ENCODE results near the gene CHST11. TPM values are rescaled to one million over a fixed set of nuclear protein-coding genes. Genes with fewer than 3 reads are reported as not detected.

CHST11 gene
- total RNA-seq, 1 experiment from 2014 or later, result 0.25 TPM

- ChIA-PET CTCF (no interaction called here), POLR2A (no interaction called here)
- BruUV-seq (replicated peaks), result no TSS peak
- no peak for DNase-seq
- intact Hi-C loops (cut with micrococcal nuclease; ENCODE audit: unreplicated experiment), result no loop called here
- Mint-ChIP-seq H3K27me3 (ENCODE audit: insufficient read depth, unreplicated experiment) (peaks cover 11% of the 10 kb centered on the region), H3K4me3 (ENCODE audit: unreplicated experiment) (no peak overlapping the region), H3K9me3 (ENCODE audit: unreplicated experiment) (no peaks in the 10 kb centered on the region), H3K4me1 (ENCODE audit: low read depth, unreplicated experiment) (no peaks in the 10 kb centered on the region), H3K36me3 (ENCODE audit: insufficient read depth, unreplicated experiment) (no peaks in the 10 kb centered on the region), H3K27ac (ENCODE audit: unreplicated experiment) (no peak overlapping the region)
- no peaks in the 10 kb centered on the region for H3K27me3 ChIP-seq (replicated peaks; ENCODE audit: control insufficient read depth, insufficient read depth, low read length)
- no peaks in the 10 kb centered on the region for H3K36me3 ChIP-seq (ENCODE audit: control insufficient read depth, insufficient read depth, low read length)
- H3K9me3 ChIP-seq, result no peaks in the 10 kb centered on the region
- no peaks in the 10 kb centered on the region for H3K4me1 ChIP-seq
- no peak for TF ChIP-seq CTCF (IDR thresholded peaks at IDR 0.05; ENCODE audit: insufficient read depth in 1 of 2, low read depth in 1 of 2, low read length in 1 of 2, severe bottlenecking in 1 of 2, unreplicated experiment in 1 of 2)
- H3K4me3 ChIP-seq (ENCODE audit: low read depth, low read length), result no peak overlapping the region
Observed at GRCh38 chr12:104488374-104488773, 31.6 kb downstream of the CHST11 start.

- peaks cover 7% of the 10 kb centered on the region for H3K27me3 Mint-ChIP-seq (ENCODE audit: insufficient read depth, unreplicated experiment)
Observed at GRCh38 chr12:104490186-104490585, 33.4 kb downstream of the CHST11 start.

GRCh38 chr12:104490850-104491249 lies 34.1 kb downstream of the CHST11 start:
- Mint-ChIP-seq H3K4me3 (ENCODE audit: unreplicated experiment) (no peak overlapping the region), H3K27me3 (ENCODE audit: insufficient read depth, unreplicated experiment) (peaks cover 7% of the 10 kb centered on the region), H3K36me3 (ENCODE audit: insufficient read depth, unreplicated experiment) (no peaks in the 10 kb centered on the region), H3K9me3 (ENCODE audit: unreplicated experiment) (no peaks in the 10 kb centered on the region), H3K27ac (ENCODE audit: unreplicated experiment) (no peak overlapping the region), H3K4me1 (ENCODE audit: low read depth, unreplicated experiment) (no peaks in the 10 kb centered on the region)
- Histone ChIP-seq H3K27me3 (replicated peaks; ENCODE audit: control insufficient read depth, insufficient read depth, low read length) (no peaks in the 10 kb centered on the region), H3K9me3 (no peaks in the 10 kb centered on the region), H3K4me3 (ENCODE audit: low read depth, low read length) (no peak overlapping the region), H3K4me1 (no peaks in the 10 kb centered on the region), H3K36me3 (ENCODE audit: control insufficient read depth, insufficient read depth, low read length) (no peaks in the 10 kb centered on the region)
- BruUV-seq (replicated peaks), result no TSS peak
- intact Hi-C loops (cut with micrococcal nuclease; ENCODE audit: unreplicated experiment), result no loop called here
- no peak for DNase-seq
- TF ChIP-seq CTCF (IDR thresholded peaks at IDR 0.05; ENCODE audit: insufficient read depth in 1 of 2, low read depth in 1 of 2, low read length in 1 of 2, severe bottlenecking in 1 of 2, unreplicated experiment in 1 of 2), result no peak
- ChIA-PET CTCF (no interaction called here), POLR2A (no interaction called here)

More at GRCh38 chr12:104490186-104490585, 33.4 kb downstream of the CHST11 start:
- Mint-ChIP-seq H3K9me3 (ENCODE audit: unreplicated experiment) (no peaks in the 10 kb centered on the region), H3K4me1 (ENCODE audit: low read depth, unreplicated experiment) (no peaks in the 10 kb centered on the region), H3K36me3 (ENCODE audit: insufficient read depth, unreplicated experiment) (no peaks in the 10 kb centered on the region), H3K27ac (ENCODE audit: unreplicated experiment) (no peak overlapping the region), H3K4me3 (ENCODE audit: unreplicated experiment) (no peak overlapping the region)
- H3K27me3 ChIP-seq (replicated peaks; ENCODE audit: control insufficient read depth, insufficient read depth, low read length), result no peaks in the 10 kb centered on the region
- H3K36me3 ChIP-seq (ENCODE audit: control insufficient read depth, insufficient read depth, low read length), result no peaks in the 10 kb centered on the region
- H3K4me3 ChIP-seq (ENCODE audit: low read depth, low read length), result no peak overlapping the region
- no peaks in the 10 kb centered on the region for H3K9me3 ChIP-seq
- DNase-seq, result no peak
- no TSS peak for BruUV-seq (replicated peaks)
- CTCF ChIA-PET, result no interaction called here
- TF ChIP-seq CTCF (IDR thresholded peaks at IDR 0.05; ENCODE audit: insufficient read depth in 1 of 2, low read depth in 1 of 2, low read length in 1 of 2, severe bottlenecking in 1 of 2, unreplicated experiment in 1 of 2), result no peak
- no peaks in the 10 kb centered on the region for H3K4me1 ChIP-seq
- POLR2A ChIA-PET, result no interaction called here
- intact Hi-C loops (cut with micrococcal nuclease; ENCODE audit: unreplicated experiment), result no loop called here

All from Caco-2 (cell line).